ENCODE results near the gene KCTD16. TPM values are rescaled to one million over a fixed set of nuclear protein-coding genes. Genes with fewer than 3 reads are reported as not detected.

KCTD16 gene
- total RNA-seq, 1 donor = 3.0 TPM

- H3K4me3 ChIP-seq (ENCODE audit: low read depth, low read length) = no peak overlapping the region
- DNase-seq (ENCODE audit: low read depth) = no peak
- TF ChIP-seq, protein P1, sequence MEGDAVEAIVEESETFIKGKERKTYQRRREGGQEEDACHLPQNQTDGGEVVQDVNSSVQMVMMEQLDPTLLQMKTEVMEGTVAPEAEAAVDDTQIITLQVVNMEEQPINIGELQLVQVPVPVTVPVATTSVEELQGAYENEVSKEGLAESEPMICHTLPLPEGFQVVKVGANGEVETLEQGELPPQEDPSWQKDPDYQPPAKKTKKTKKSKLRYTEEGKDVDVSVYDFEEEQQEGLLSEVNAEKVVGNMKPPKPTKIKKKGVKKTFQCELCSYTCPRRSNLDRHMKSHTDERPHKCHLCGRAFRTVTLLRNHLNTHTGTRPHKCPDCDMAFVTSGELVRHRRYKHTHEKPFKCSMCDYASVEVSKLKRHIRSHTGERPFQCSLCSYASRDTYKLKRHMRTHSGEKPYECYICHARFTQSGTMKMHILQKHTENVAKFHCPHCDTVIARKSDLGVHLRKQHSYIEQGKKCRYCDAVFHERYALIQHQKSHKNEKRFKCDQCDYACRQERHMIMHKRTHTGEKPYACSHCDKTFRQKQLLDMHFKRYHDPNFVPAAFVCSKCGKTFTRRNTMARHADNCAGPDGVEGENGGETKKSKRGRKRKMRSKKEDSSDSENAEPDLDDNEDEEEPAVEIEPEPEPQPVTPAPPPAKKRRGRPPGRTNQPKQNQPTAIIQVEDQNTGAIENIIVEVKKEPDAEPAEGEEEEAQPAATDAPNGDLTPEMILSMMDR (IDR thresholded peaks at IDR 0.05; ENCODE audit: insufficient read depth, low read depth, low read length) = no peak
Observed at GRCh38 chr5:144504929-144505577, 334.4 kb downstream of the KCTD16 start.

DNA sequence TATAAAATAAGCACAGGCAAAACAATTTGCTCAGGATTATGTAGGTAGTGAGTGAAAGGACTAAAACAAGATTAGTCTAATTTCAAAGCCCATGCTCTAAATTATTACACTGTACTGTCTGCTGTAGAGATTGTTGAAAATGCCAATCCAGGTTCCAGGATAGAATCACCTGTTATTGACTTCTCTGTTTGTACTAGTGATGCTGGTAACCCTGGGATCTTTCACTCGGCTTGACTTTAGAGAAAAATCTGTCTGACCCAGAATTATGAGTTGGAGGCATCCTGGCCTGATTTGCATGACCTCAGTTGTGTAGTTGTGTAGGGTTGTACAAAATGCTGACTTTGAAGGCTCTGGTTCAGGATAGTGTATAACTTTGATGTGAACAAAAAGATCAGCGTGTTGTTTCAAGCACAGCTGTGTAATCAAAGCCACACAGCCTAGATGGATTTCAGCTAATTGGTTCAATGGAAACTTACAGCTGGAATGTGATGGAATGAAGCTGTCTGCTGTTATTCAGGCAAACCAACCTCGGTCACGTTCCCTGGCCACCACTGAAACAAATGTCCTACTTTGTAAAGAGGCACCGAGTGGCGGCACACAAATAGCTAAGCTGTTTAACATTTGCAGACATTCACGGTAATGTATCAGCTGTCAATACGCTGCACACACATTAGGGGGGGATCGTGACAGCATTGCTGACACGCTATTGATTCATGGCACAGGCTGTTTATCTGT lies 340.3 kb downstream of the KCTD16 start:
- DNase-seq (ENCODE audit: low read depth) = no peak

DNA sequence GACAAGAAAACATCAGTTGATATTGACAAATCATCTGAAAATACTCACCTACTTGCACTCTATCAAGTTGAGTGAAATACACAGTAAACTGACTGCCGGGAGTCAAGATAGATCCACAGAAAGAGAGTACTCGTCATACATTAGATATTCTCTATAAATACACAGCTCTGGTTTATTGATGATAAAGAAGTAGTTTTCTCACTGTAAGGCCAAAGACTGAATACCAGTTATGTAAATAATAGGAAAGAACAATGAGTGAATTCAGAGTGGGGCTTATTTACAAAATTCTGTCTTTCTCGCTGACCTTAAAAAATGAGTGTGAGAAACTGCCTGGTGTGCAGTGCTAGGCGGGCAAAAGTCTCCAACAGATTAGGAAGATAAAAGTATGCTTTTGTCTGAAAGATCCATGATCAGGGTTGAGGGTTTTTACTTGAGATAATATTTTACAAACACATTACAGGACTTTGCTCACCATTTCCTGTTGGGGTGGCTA lies 341.0 kb downstream of the KCTD16 start:
- H3K4me3 ChIP-seq (ENCODE audit: low read depth, low read length) = no peak overlapping the region
- no peak for DNase-seq (ENCODE audit: low read depth)
- TF ChIP-seq, protein P1 (IDR thresholded peaks at IDR 0.05; ENCODE audit: insufficient read depth, low read depth, low read length) = no peak

More for the DNA sequence above, 340.3 kb downstream of the KCTD16 start:
- no peak overlapping the region for H3K4me3 ChIP-seq (ENCODE audit: low read depth, low read length)
- TF ChIP-seq, protein P1 (IDR thresholded peaks at IDR 0.05; ENCODE audit: insufficient read depth, low read depth, low read length) = no peak

- TF ChIP-seq, protein P1 (IDR thresholded peaks at IDR 0.05; ENCODE audit: insufficient read depth, low read depth, low read length) = no peak
- H3K4me3 ChIP-seq (ENCODE audit: low read depth, low read length) = no peak overlapping the region
- no peak for DNase-seq (ENCODE audit: low read depth)
Observed at GRCh38 chr5:144522698-144523097, 352.0 kb downstream of the KCTD16 start.

GRCh38 chr5:144525000-144525399 lies 354.3 kb downstream of the KCTD16 start:
- H3K4me3 ChIP-seq (ENCODE audit: low read depth, low read length) = no peak overlapping the region
- no peak for DNase-seq (ENCODE audit: low read depth)
- TF ChIP-seq, protein P1 (IDR thresholded peaks at IDR 0.05; ENCODE audit: insufficient read depth, low read depth, low read length) = no peak

DNA sequence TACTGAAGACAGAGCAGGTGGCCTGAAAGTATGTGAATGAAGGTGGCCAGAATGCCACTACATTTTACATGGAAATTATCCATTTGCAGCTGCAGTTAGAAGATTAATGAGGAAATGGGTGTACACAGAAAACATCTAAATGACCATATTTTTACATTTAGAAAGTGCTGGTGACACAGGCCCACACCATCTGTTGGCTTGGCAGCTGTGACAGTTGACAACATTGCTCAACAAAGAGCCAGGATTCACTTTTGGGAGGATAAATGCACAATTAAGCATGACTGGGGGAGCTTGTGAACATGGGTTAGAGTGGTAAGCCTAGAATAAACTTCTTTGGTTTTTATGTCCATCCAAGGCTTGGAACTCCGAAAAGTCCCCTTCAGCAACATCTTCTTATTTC lies 360.5 kb downstream of the KCTD16 start:
- no peak overlapping the region for H3K4me3 ChIP-seq (ENCODE audit: low read depth, low read length)
- DNase-seq (ENCODE audit: low read depth) = no peak
- TF ChIP-seq, protein P1 (IDR thresholded peaks at IDR 0.05; ENCODE audit: insufficient read depth, low read depth, low read length) = no peak

Small RNAs within 50 kb of the gene (small RNA-seq; reads per million reads assigned to genes)
- gene CKS1BP5 (not detected), gene RN7SL87P (not detected)

Other genes with a start within 250 kb of the KCTD16 start
- 94.4 and 160 TPM in 2 replicates for gene YIPF5, start 214 bp upstream of the KCTD16 start, total RNA-seq